Motor neuron (in vitro differentiated cells): ENCODE data around the gene AKT1. TPM values are rescaled to one million over a fixed set of nuclear protein-coding genes. Genes with fewer than 3 reads are reported as not detected.
A peak's percentile ranks its signal among the peaks of the same experiment; 100 is the strongest.

Experiments used
- ATAC-seq, 8 experiments: fragments of 200-7000 bp; cut with Tn5 transposase; replicated peaks in 6 of 8; 2 replicates each; pipeline ENCODE4 v1.8.0; 2021; ENCODE audit warnings: mild to moderate bottlenecking in 8 of 8, moderate library complexity in 8 of 8
- H3K27ac ChIP-seq, 2 donors: fragments of 250-450 bp; sonication (Bioruptor Pico); 2 replicates each; pipeline ENCODE4 v1.9.0; 2021; ENCODE audit warnings: antibody characterized with exemption in 2 of 2, mild to moderate bottlenecking in 2 of 2, moderate library complexity in 1 of 2
- H3K4me1 ChIP-seq, 2 donors: fragments of 250-450 bp; sonication (Bioruptor Pico); replicated peaks in 1 of 2; 2 replicates each; pipeline ENCODE4 v1.6.1; 2021; ENCODE audit warnings: antibody characterized with exemption in 2 of 2, mild to moderate bottlenecking in 2 of 2, moderate library complexity in 1 of 2
- H3K4me3 ChIP-seq, 5 donors: fragments of 250-450 bp; sonication (Bioruptor Pico); 2 replicates each; pipeline ENCODE4 v1.9.0; 2021; ENCODE audit warnings: antibody characterized with exemption in 5 of 5, mild to moderate bottlenecking in 5 of 5, moderate library complexity in 4 of 5
- WGBS, 10 experiments: fragments of 450-650 bp; shearing (Covaris generic); methylation state at CpG; one replicate each; pipeline ENCODE4 v1.0.0; 2022; 5-methylcytosine and 5-hydroxymethylcytosine counted together
- in situ Hi-C, 9 experiments: fragments of 400-800 bp; cut with MboI; loops; one replicate each; pipeline ENCODE4 v1.15.0; 2021; ENCODE audit warnings: low sequenced_read_pairs in 9 of 9, low pct_unique_long_range_greater_than_20kb in 2 of 9; ENCODE audit not compliant: unreplicated experiment in 9 of 9
- total RNA-seq, 8 experiments: library from RNA; unstranded; fragments of 300-600 nt; gene quantifications; 2 replicates each; pipeline versions ENCODE4 v1.2.3 to v1.2.4, GENCODE V29; 2022

AKT1 gene
- total RNA-seq, 8 experiments from 2014 or later, result 55.9 to 120 (median 96.6) TPM

GRCh38 chr14:104726600-104727451 lies 68.7 kb downstream of the AKT1 start:
- no peak for ATAC-seq
- Histone ChIP-seq H3K4me3 (no peak overlapping the region), H3K4me1 (peaks cover under 1 to 31% of the 10 kb centered on the region in 2 donors), H3K27ac (no peak overlapping the region)
- in situ Hi-C loops, result no loop called here
- 70 to 100% (median 80%) methylated on average over 1 to 5 of the region's 21 CpGs; no CpG with 5 or more reads in 5 of the 10 experiments for WGBS, 10 experiments

- Histone ChIP-seq H3K4me1 (peaks cover 5 to 36% of the 10 kb centered on the region in 2 donors), H3K27ac (no peak overlapping the region), H3K4me3 (peak overlapping the region in 1 of 5 donors; percentile 40)
- in situ Hi-C loops, result no loop called here
- 49 to 100% methylated on average over 1 to 2 of the region's 25 CpGs; no CpG with 5 or more reads in 8 of the 10 experiments for WGBS, 10 experiments
- no peak for ATAC-seq
Observed at GRCh38 chr14:104725772-104726548, 69.6 kb downstream of the AKT1 start.

DNA sequence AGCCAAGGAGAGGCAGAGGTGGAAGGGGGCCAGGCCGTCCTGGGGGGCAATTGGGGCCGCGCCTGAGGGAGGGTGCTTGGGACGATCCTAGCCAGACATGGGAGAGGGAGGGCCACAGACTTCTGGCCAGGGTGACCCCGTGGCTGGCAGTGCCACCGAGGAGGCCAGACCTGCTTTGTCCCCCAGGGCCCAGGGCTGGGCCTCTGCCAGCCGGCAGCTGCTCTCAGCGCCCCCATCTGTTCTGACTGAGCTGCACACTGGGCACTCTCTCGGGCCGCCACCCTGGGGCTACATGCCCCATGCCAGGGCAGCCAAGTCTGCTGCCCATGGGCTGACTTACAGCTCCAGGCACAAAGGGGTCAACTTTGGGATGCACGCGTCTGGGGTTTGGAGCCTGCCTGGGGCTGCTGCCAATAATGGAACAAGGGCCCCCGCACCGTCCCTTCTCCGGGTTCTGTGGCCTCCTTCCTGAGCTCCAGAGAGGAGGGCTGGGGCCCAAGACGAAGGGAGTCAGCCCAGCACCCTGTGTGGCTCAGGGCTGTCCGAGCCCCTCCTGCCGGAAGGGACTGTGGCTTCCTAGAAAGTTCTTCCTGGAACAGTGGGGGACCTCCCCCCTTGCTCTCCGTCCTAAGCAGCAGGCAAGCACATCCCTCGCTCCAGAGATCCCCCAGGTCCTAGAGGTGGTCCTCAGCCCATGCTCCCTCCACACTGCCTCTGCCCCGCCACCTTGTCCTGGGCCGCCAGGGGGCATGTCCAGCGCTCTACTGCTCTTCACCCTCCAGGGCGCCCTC lies 70.4 kb downstream of the AKT1 start:
- Histone ChIP-seq H3K27ac (no peak overlapping the region), H3K4me1 (peaks cover 5 to 36% of the 10 kb centered on the region in 2 donors), H3K4me3 (peak overlapping the region in 4 of 5 donors; percentile 4 to 51 (median 42))
- ATAC-seq, result peak; percentile 16 to 77 (median 75)
- in situ Hi-C loops, result no loop called here
- WGBS, 10 experiments, result 0 to 67% (median 11%) methylated on average over 2 to 6 of the region's 24 CpGs; no CpG with 5 or more reads in 6 of the 10 experiments

DNA sequence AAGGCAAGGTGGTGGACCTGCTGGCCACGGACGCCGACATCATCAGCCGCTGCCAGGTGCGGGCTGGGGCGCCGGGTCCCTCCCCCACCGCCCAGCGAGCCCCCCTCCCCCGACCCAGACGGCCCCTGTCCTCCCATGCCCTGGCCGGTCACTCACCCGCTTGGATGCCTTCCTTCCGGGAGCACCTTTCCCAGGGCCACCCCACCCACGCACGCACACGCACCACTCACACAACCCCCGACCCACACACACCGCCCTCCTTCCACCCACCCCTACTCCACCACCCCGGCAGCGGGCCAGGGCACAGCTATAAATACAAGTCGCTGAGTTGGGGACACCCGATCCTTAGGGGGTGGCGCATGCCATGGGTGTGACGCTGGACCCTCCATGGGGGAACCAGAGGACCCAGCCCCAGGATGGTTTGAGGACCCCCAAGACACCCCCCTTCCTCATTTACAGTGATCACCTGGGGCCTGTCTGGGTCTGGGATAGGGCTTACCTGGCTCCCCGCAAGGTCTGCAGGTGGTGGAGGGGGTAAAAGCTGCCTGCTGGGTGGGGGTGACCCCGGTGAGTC lies 71.1 kb downstream of the AKT1 start:
- Histone ChIP-seq H3K4me1 (peaks cover 5 to 36% of the 10 kb centered on the region in 2 donors), H3K4me3 (peak overlapping the region; percentile 25 to 51 (median 40)), H3K27ac (peak overlapping the region in 1 of 2 donors; percentile 40)
- peak; percentile 8 to 61 (median 38) for ATAC-seq
- in situ Hi-C loops, result no loop called here
- WGBS, 10 experiments, result no CpG with 5 or more reads among the region's 27 CpGs

- Histone ChIP-seq H3K4me1 (peaks cover 5 to 36% of the 10 kb centered on the region in 2 donors), H3K27ac (peak within 1 kb of the TSS in 1 of 2 donors; percentile 40), H3K4me3 (peak within 1 kb of the TSS; percentile 25 to 51 (median 40))
- WGBS, 10 experiments, result 0% methylated on average over 5 of the region's 82 CpGs; no CpG with 5 or more reads in 9 of the 10 experiments
- in situ Hi-C loops, result no loop called here
- peak; percentile 51 to 77 (median 56) for ATAC-seq
Observed at GRCh38 chr14:104723651-104724406, 71.7 kb downstream of the AKT1 start, which contains the start of gene ADSS1. ADSS1 (plus strand) TSS chr14:104724229; CDS start chr14:104724271, 42 bp downstream.

DNA sequence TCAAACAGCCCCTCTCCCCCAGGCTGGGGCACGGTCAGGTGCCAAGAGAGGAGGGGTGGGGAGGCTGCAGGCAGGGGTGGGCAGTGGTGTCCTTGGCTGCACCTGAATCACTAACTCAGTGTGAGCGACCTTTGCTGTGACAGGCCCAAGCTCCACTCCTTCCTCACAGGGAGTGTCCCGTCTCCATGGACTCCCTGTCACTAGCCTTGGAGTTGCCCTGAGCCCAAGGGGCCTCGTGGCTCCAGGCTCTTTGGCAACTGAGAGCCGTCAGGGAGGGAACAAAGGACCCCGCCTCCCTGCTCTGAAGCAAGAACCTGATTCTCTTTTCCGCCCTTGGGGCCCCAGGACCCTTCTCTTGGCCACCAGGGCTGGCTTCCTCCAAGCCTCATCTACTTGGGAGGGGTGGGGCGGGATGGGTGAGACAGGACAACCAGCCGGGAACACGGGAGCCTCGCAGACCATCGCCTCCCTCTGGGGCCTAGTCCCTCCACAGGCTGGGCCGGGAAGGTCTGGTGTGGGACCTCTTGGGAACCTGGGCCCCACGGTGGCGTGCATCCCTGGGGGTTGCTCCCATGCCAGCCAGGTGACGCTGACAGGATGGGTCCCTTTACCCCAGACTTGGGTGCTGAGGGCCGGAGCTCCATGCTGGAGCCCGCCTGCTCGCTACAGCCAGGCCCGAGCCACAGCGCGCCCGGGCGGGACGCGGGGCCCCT lies 72.5 kb downstream of the AKT1 start:
- H3K4me3 ChIP-seq, result peak overlapping the region in 2 of 5 donors; percentile 40 to 43
- in situ Hi-C loops, result no loop called here
- WGBS, 10 experiments, result 20% methylated on average over 1 of the region's 26 CpGs; no CpG with 5 or more reads in 9 of the 10 experiments

DNA sequence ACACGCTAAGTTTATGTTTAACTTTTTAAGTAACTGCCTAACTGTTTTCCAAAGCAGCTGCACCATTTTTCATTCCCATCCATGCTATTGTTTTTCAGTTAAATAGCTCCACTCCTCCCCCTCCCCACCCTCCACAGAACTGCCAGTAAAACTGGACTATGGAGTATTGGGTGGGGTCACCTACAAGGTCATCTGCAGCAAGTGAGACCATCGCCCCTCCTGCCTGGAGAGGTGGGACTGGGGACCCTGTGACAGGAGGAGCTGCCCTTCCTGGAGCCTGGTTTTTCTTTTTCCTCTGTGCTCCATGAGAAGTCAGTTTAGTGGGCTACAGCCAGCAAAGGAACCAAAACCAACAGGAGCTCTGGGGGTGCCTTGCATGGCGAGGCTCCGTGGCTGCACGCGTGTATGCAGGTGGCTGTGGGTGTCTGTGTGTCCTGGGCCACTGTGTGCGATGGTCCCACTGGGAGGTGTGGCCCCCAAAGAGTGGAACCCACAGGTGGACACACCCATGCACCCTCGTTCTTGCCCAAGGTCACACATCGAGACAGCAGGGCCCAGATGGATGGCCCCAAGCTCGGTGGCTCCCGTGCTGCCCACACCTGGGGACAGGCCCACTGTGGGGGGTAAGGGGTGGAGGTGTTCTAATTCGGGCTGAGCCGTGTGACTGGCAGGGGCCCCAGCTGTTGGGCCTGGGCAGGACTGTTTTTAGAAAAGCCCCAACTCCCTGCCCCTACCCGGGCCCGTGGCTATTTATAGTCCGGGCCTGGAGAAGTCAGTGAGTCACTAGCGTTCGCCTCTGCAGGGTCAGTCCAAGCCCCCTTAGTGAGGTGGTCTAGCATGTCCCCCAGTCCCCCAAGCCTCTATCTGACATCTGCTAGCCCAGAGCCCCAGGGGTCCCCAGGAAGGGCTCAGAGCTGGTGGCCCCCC lies 73.8 kb downstream of the AKT1 start:
- in situ Hi-C loops, result no loop called here
- no peak overlapping the region for H3K27ac ChIP-seq
- H3K4me3 ChIP-seq, result no peak overlapping the region
- H3K4me1 ChIP-seq, result peaks cover 13 to 43% of the 10 kb centered on the region in 2 donors
- WGBS, 10 experiments, result 13% methylated on average over 3 of the region's 18 CpGs; no CpG with 5 or more reads in 9 of the 10 experiments
- no peak for ATAC-seq

More for the DNA sequence above, 72.5 kb downstream of the AKT1 start:
- no peak overlapping the region for H3K27ac ChIP-seq
- H3K4me1 ChIP-seq, result peaks cover 6 to 37% of the 10 kb centered on the region in 2 donors
- peak in 1 of 8 experiments; percentile 6 for ATAC-seq

Other genes starting within 250 kb of the AKT1 start
- under 1 TPM in 6 of 8 experiments, not detected in 2; 0.04 to 0.71 (median 0.35) TPM for gene C14orf180, start 216.0 kb downstream of the AKT1 start, total RNA-seq
- gene TMEM179, start 191.0 kb downstream of the AKT1 start, total RNA-seq, result 10 to 100 TPM in 5 of 8 experiments, 1 to 10 TPM in 1, under 1 TPM in 2; 0.40 to 18.8 (median 12.8) TPM
- gene INF2, start 106.1 kb downstream of the AKT1 start, total RNA-seq, result 10 to 100 TPM in 3 of 8 experiments, 1 to 10 TPM in 5; 2.4 to 31.1 (median 7.5) TPM
- 10 to 100 TPM in 1 of 8 experiments, 1 to 10 TPM in 7; 2.0 to 13.3 (median 3.1) TPM for gene ADSS1, start 71.5 kb downstream of the AKT1 start, total RNA-seq
- 10 to 100 TPM; 41.3 to 90.2 (median 52.7) TPM for gene SIVA1, start 42.6 kb downstream of the AKT1 start, total RNA-seq
- 1 to 10 TPM in 7 of 8 experiments, under 1 TPM in 1; 0.60 to 5.0 (median 2.4) TPM for gene ZBTB42, start 5.4 kb upstream of the AKT1 start, total RNA-seq
- 10 to 100 TPM in 3 of 8 experiments, 1 to 10 TPM in 5; 6.3 to 18.4 (median 9.6) TPM for gene CEP170B, start 69.5 kb upstream of the AKT1 start, total RNA-seq
- 1 to 10 TPM in 1 of 8 experiments, under 1 TPM in 7; 0.09 to 1.1 (median 0.41) TPM for gene PLD4, start 129.1 kb upstream of the AKT1 start, total RNA-seq
- gene AHNAK2, start 182.6 kb upstream of the AKT1 start, total RNA-seq, result 10 to 100 TPM in 2 of 8 experiments, 1 to 10 TPM in 6; 1.1 to 34.2 (median 1.5) TPM
- 10 to 100 TPM; 10.0 to 22.2 (median 11.9) TPM for gene CLBA1, start 190.0 kb upstream of the AKT1 start, total RNA-seq
- gene CDCA4, start 225.3 kb upstream of the AKT1 start, total RNA-seq, result 10 to 100 TPM in 3 of 8 experiments, 1 to 10 TPM in 5; 4.9 to 27.0 (median 5.6) TPM